ENCODE results near the gene ZNF687.

Gene ZNF687

DNA sequence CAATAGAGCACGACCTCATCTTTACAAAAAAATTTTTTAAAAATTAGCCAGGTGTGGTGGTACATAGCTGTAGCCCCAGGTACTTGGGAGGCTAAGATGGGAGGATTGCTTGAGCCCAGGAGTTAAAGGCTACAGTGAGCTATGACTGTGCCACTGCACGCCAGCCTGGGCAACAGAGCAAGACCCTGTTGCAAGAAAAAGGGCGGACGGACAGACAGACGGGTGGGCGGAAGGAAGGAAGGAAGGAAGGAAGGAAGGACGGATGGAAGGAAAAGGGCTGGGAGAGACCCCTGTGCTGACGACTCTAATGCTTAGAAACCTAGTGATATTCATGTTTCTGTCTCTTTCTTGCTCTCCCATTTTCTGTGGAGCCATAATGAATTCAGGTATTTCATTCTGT is 30.7 kb downstream of the ZNF687 start:
- ATAC-seq (ENCODE audit: low read depth) = no peak
- H3K4me3 Mint-ChIP-seq = no peak overlapping the region
- no peak for DNase-seq (ENCODE audit: low spot score in 2 of 2)
- H3K4me1 Mint-ChIP-seq = peaks cover 23% of the 10 kb centered on the region
- H3K27me3 Mint-ChIP-seq = no peaks in the 10 kb centered on the region
- H3K27ac Mint-ChIP-seq = peak overlapping the region; percentile 29
- H3K9me3 Mint-ChIP-seq = no peaks in the 10 kb centered on the region
- peaks cover 40% of the 10 kb centered on the region for H3K36me3 Mint-ChIP-seq

DNA sequence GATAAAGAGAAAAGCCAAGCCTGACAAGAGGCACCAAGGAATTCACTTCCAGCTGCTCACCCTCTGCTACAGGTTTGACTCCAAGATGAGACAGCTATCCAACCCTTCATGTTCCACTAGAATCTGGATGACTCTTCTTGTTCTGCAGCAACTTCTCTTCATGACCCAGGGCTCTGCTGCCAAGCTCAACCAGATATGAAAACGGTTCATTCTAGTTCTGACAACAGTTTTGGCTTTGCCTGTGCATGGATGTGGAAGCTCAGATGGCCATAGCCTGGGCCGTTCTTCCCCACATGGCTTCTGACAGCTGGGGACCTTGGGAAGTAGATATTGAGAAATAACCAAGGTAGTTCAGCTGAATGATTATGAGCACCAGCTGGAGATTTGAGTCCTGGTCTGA is 31.4 kb downstream of the ZNF687 start:
- H3K27ac Mint-ChIP-seq = peak overlapping the region; percentile 29
- DNase-seq (ENCODE audit: low spot score in 2 of 2) = no peak
- no peak for ATAC-seq (ENCODE audit: low read depth)
- peaks cover 38% of the 10 kb centered on the region for H3K36me3 Mint-ChIP-seq
- H3K9me3 Mint-ChIP-seq = no peaks in the 10 kb centered on the region
- H3K4me1 Mint-ChIP-seq = peaks cover 23% of the 10 kb centered on the region
- no peak overlapping the region for H3K4me3 Mint-ChIP-seq
- no peaks in the 10 kb centered on the region for H3K27me3 Mint-ChIP-seq

DNA sequence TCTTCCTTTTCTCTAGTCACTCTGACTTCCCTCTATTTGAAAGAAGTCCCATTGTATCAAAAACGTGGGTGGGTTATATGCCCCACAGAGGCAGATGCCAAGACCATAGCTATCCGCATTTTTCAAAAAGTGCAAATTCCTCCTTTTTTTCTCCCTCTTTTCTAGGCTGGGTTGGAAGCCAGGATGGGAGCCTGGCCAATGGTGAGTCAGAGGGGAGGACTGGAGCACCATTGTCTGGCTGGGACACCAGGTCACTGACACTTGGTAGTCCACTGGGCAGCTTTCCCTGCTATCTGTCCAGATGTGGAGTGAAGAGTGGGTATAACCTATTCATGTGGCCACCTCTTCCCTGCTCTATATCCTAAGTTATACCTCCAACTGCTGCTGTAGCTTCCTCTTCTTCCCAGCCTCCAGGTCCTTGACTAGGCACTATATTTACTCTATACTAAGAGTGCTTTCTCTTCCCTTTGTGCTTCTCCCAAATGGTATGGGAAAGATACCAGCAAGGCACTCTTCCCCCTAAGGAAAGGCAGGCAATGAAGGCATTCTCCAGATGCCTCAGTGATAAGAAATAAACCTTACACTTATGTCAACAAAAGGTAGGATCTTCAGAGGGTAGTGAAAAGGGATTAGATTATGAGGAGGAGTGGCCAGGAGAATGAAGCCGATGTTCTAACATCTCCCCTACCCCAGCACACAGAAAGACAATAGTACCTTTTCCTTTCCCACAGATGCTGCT is 32.2 kb downstream of the ZNF687 start:
- no peaks in the 10 kb centered on the region for H3K27me3 Mint-ChIP-seq
- no peak overlapping the region for H3K4me3 Mint-ChIP-seq
- H3K9me3 Mint-ChIP-seq = no peaks in the 10 kb centered on the region
- peaks cover 30% of the 10 kb centered on the region for H3K36me3 Mint-ChIP-seq
- H3K27ac Mint-ChIP-seq = peak overlapping the region; percentile 63
- ATAC-seq (ENCODE audit: low read depth) (no peak), DNase-seq (ENCODE audit: low spot score in 2 of 2) (no peak)
- H3K4me1 Mint-ChIP-seq = peaks cover 23% of the 10 kb centered on the region

DNA sequence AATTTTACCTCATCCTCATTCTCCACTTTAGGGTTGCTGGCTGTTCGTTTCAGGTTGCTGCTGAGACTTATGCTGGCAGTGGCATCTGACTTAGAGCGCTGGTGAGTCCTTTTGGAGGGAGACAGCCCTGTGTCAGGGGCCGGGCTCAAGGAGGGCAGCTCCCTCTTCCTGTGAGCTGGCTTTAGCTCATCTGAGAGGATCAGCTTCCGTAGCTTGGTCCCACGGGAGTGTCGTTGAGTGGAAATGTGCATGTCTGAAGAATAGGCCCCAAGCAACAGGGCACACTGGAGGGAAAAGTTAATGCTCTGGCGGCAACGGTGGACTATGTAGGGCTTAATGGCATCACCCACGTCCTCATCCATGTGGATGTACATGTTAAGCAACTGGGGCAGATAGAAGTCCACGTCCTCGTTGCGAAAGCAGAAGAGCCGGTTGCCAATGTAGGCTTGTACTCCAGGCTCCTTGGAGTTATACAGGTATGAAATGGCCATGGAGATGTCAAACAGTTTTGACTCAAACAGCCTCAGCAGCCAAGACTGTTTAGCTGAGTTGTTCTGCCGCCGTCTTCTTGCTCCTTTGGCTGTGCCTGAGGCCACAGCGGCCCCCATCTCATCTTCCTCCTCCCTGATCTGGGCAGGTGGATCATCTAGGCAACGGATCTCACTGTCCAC is 33.6 kb downstream of the ZNF687 start:
- peaks cover 28% of the 10 kb centered on the region for H3K4me1 Mint-ChIP-seq
- DNase-seq (ENCODE audit: low spot score in 2 of 2) = no peak
- no peak overlapping the region for H3K4me3 Mint-ChIP-seq
- H3K36me3 Mint-ChIP-seq = peaks cover 31% of the 10 kb centered on the region
- H3K27ac Mint-ChIP-seq = peak overlapping the region; percentile 63
- no peak for ATAC-seq (ENCODE audit: low read depth)
- no peaks in the 10 kb centered on the region for H3K27me3 Mint-ChIP-seq
- H3K9me3 Mint-ChIP-seq = no peaks in the 10 kb centered on the region

DNA sequence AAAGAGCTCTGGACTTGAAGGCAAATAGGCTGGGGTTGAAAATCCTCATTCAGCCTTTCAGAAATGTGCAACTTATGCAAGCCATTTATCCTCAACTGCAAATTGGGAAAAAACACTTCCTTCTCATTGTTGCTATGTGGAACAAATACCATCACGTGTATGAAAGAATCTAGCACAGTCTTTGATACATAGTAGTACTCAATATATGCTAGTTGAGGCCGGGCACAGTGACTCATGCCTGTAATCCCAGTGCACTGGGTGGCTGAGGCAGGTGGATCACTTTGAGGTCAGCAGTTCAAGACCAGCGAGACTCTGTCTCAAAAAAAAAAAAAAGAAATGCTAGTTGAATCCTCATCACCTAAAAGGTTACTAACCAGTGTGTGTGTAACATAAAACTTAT is 36.9 kb downstream of the ZNF687 start:
- H3K9me3 Mint-ChIP-seq = no peaks in the 10 kb centered on the region
- H3K36me3 Mint-ChIP-seq = peaks cover 33% of the 10 kb centered on the region
- no peak overlapping the region for H3K27ac Mint-ChIP-seq
- H3K27me3 Mint-ChIP-seq = no peaks in the 10 kb centered on the region
- ATAC-seq (ENCODE audit: low read depth) = no peak
- DNase-seq (ENCODE audit: low spot score in 2 of 2) = no peak
- H3K4me3 Mint-ChIP-seq = no peak overlapping the region
- peaks cover 22% of the 10 kb centered on the region for H3K4me1 Mint-ChIP-seq

DNA sequence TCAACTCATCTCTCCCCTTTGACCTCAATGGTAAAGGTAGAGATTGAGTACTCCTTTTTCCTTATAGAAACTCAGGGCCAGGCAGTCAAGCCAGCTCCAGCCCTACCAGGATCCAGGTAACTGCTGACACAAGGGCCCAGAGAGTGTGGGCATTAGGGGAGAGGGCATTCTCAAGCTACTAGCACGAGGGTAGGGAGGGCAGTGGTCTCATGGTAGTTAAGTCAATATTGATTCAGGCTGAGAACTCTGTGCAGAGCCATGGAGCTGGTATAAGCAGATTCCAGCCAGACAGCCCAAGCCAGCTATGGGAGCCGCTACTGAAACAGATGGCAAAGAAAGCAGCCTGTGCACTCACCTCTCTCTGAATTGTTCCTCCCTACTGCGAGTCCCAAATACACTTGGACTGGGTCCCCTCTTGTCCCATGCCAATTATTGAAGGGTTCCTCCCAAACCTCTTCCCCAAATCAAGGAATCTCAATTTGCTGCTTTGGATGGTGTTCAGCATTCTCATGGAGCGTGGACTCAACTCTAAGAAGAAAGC is 42.4 kb downstream of the ZNF687 start:
- Mint-ChIP-seq H3K36me3 (peaks cover 26% of the 10 kb centered on the region), H3K27ac (no peak overlapping the region), H3K27me3 (no peaks in the 10 kb centered on the region), H3K4me3 (no peak overlapping the region), H3K9me3 (no peaks in the 10 kb centered on the region), H3K4me1 (peaks cover 36% of the 10 kb centered on the region)
- no peak for DNase-seq (ENCODE audit: low spot score in 2 of 2)
- ATAC-seq (ENCODE audit: low read depth) = no peak

DNA sequence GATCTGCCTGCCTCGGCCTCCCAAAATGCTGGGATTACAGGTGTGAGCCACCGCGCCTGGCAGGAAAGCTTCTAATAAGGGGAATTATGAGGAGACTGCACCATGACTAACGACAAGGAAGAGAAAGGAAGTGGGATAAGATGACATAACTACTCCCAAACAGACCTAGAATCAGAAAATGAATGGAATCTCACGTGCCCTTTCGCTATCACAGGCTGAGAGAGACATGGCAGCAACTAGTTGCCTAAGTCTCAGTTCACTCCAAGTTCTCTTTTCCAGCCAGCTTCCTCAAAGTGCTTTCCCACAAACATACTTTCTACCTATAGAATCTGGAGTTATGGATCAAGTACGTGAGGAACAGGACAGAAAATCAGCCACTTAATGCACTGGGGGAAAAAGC is 43.1 kb downstream of the ZNF687 start:
- ATAC-seq (ENCODE audit: low read depth) (no peak), DNase-seq (ENCODE audit: low spot score in 2 of 2) (no peak)
- Mint-ChIP-seq H3K4me3 (peak overlapping the region; percentile 8), H3K4me1 (peaks cover 36% of the 10 kb centered on the region), H3K27ac (peak overlapping the region; percentile 99), H3K36me3 (peaks cover 26% of the 10 kb centered on the region), H3K9me3 (no peaks in the 10 kb centered on the region), H3K27me3 (no peaks in the 10 kb centered on the region)

DNA sequence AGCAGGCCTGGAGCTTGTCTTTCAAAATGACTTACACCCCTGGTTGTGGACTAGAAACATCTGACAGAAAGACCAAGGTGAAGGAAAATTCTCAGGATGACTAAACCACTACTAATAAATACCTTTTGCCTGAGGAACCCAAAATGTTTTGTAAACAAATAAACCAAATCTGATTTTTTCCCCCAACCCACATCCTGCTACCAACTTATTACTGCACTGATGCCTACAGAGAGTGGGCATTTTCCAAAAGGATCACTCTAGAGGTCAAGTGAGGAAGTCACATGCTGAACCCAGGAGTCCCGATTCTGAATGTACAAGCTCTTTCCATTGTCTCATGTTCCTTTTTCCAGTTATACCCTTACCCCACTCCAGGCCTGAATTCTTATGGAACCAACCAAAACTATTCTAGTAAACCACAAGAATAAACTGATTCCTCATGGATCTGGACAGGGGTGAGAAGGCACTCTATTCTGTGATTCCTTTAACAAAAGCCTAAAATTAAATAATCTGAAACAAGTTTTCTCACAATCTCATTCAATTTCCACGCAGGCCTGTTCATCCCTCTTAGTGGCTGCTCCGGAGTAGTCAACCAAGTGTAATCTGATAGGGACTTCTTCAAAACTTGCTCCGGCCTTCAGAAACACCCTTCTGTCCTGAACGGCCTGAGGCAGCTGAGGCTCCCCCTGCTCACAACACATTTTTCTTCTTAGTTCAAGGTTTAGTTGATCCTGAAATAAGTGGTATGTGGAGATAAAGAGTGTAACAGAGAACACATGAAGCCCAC is 43.7 kb downstream of the ZNF687 start:
- no peaks in the 10 kb centered on the region for H3K9me3 Mint-ChIP-seq
- no peak for DNase-seq (ENCODE audit: low spot score in 2 of 2)
- H3K27me3 Mint-ChIP-seq = no peaks in the 10 kb centered on the region
- H3K4me3 Mint-ChIP-seq = peak overlapping the region; percentile 96
- H3K27ac Mint-ChIP-seq = peak overlapping the region; percentile 99
- no peak for ATAC-seq (ENCODE audit: low read depth)
- H3K4me1 Mint-ChIP-seq = peaks cover 30% of the 10 kb centered on the region
- peaks cover 20% of the 10 kb centered on the region for H3K36me3 Mint-ChIP-seq

DNA sequence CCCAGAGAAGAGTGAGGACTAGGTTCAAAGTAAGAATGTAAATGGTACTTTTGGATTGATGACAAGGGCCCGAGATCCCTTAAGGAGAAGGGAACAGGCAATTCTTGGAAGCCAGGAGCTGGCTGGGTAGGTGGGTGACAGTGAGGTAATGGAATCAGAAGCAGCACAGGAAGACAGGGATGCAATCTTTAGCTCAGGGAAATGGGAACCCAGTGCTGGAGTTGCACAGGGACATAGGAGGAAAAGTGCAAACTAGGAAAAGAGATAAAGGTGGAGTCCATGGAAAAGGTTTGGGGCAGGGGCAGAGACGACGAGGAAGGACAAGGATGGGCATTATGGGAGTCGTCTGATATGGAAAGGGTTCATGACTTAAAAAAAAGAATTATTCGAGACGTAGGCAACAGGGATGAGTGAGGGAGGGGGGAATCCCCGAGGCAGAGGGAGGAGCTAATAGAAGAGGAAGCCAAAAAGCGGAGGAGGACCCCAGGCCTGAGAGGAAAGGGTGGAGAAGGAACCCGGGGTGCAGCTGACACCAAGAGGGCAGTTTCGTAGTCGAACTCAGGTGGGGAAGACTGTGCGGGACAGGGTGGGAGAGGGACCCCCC is 44.6 kb downstream of the ZNF687 start:
- DNase-seq (ENCODE audit: low spot score in 2 of 2) (peak in 1 of 2 donors; percentile 57), ATAC-seq (ENCODE audit: low read depth) (peak; percentile 67)
- H3K27ac Mint-ChIP-seq = peak overlapping the region; percentile 99
- peaks cover 19% of the 10 kb centered on the region for H3K36me3 Mint-ChIP-seq
- H3K9me3 Mint-ChIP-seq = no peaks in the 10 kb centered on the region
- H3K4me1 Mint-ChIP-seq = peaks cover 30% of the 10 kb centered on the region
- peak overlapping the region; percentile 96 for H3K4me3 Mint-ChIP-seq
- no peaks in the 10 kb centered on the region for H3K27me3 Mint-ChIP-seq

DNA sequence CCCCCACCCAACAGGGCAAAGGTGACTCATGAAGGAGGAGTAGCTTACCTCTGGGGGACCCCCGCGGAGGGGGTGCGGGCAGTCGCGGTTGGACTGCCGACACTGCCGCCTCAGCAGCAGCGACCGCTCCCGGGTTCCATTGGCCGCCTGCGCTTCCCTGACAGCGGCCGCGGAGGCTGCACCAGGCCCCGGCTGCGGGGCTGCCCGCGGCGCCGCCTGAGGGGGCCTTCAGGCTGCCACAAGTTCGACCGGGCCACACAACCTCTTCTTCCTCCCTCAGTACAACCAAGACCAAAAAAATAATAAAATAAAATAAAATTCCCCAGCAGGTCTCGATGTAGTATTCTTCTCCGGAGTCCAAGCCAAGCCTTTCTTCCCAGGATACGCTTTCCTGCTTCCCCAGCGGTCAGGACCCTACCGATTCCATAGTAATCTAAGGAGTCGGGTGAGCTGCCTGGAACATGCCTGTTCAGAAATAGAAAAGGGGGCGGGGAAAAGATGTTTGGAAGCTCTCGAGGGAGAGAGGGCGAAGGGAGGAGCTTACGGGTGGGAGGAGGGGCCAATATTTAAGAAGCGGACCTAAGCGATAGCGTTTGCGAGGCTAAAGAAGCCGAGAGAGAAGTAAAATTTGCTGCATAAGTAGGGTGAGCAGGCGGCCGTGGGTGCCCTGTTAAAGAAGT is 45.3 kb downstream of the ZNF687 start, which contains the start of gene PI4KB:
PI4KB (minus strand) TSS at position 194 of the 680 bp plus-strand sequence. CDS start 10,935 bp downstream, outside the sequence.
- Mint-ChIP-seq H3K27ac (peak within 1 kb of the TSS; percentile 99), H3K4me1 (peaks cover 28% of the 10 kb centered on the region), H3K4me3 (peak within 1 kb of the TSS; percentile 96), H3K9me3 (no peaks in the 10 kb centered on the region), H3K36me3 (peaks cover 18% of the 10 kb centered on the region), H3K27me3 (no peaks in the 10 kb centered on the region)
- peak; percentile 85 for ATAC-seq (ENCODE audit: low read depth)
- peak; percentile 76 to 95 for DNase-seq (ENCODE audit: low spot score in 2 of 2)

DNA sequence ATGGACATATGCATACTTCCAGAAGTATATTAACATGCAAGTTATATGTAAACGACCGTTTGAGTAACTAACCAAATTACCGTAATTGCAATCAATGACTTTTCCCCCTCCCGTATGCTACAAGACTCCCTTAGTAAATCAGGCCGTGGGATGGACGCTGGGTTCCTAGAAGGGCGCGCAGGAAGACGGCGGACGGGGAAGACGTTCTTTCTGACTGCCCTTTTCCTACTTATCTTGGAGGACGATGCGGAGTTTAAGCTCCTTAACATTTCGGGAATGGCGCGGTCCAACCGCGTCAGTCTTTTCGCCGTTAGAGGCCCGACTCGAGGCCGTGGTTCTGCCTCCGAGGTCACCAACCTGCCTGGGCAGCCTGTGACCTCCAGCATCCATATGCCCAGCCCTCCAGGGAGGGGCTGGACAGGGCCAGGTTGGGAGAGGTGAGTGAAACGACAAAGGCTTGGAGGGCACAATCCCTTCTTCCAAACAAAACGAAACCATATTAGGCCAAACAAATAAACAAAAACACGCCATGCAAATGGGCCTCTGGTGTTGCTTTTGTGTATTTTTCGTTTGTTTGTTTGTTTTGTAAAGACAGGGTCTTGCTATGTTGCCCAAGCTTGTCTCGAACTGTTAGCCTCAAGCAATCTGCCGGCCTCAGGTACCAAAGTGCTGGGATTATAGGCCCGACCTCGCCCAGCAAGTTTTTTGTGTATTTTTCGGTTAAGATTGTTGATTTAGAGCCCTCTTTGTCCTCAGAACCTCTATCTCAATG is 46.0 kb downstream of the ZNF687 start:
- Mint-ChIP-seq H3K36me3 (peaks cover 15% of the 10 kb centered on the region), H3K27me3 (no peaks in the 10 kb centered on the region), H3K4me1 (peaks cover 24% of the 10 kb centered on the region), H3K27ac (peak overlapping the region; percentile 99), H3K9me3 (no peaks in the 10 kb centered on the region), H3K4me3 (peak overlapping the region; percentile 96)
- DNase-seq (ENCODE audit: low spot score in 2 of 2) (peak in 1 of 2 donors; percentile 20), ATAC-seq (ENCODE audit: low read depth) (peak; percentile 1)

DNA sequence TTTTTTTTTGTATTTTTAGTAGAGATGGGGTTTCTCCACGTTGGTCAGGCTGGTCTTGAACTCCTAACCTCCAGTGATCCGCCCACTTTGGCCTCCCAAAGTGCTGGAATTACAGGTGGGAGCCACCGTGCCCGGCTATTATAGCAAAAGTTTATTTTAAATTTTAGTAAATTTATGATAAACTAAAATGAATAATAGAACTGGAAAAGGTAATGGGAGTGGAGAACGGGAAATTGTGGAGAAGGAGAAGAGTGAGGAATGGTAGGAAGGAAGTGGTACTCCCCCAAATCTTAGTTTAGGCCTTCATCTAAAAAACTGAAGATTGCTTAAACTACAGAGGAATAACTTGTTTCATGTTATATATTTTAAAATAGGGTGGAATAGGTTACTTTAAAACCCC is 52.7 kb downstream of the ZNF687 start:
- H3K27me3 Mint-ChIP-seq = no peaks in the 10 kb centered on the region
- H3K4me1 Mint-ChIP-seq = peaks cover under 1% of the 10 kb centered on the region
- ATAC-seq (ENCODE audit: low read depth) (no peak), DNase-seq (ENCODE audit: low spot score in 2 of 2) (no peak)
- H3K36me3 Mint-ChIP-seq = peaks cover 6% of the 10 kb centered on the region
- no peak overlapping the region for H3K4me3 Mint-ChIP-seq
- H3K9me3 Mint-ChIP-seq = no peaks in the 10 kb centered on the region
- H3K27ac Mint-ChIP-seq = no peak overlapping the region

Data from memory B cell (primary cell).